Ectodermal cell (in vitro differentiated cells): ENCODE data around the gene GTF2I.
"Not testable (repeated sequence)": the region's sequence is repeated elsewhere in the genome, so short reads cannot be mapped to it uniquely, and the experiment has no call there.

Experiments
- H3K27ac ChIP-seq: 2 replicates; pipeline ENCODE4 v1.7.0; 2013; ENCODE audit warnings: mild to moderate bottlenecking, low read depth, low read length; ENCODE audit not compliant: insufficient read depth, poor library complexity, severe bottlenecking
- H3K27me3 ChIP-seq: 2 replicates; pipeline ENCODE4 v1.7.0; 2013; ENCODE audit warnings: mild to moderate bottlenecking, low read length; ENCODE audit not compliant: insufficient read depth, control insufficient read depth, poor library complexity, severe bottlenecking
- H3K36me3 ChIP-seq: one replicate; pipeline ENCODE4 v1.7.0; 2013; ENCODE audit warnings: low read length; ENCODE audit not compliant: control insufficient read depth, insufficient read depth
- H3K4me1 ChIP-seq: one replicate; pipeline ENCODE4 v1.7.0; 2013; ENCODE audit warnings: low read length; ENCODE audit not compliant: control insufficient read depth, insufficient read depth
- H3K4me3 ChIP-seq: 2 replicates; pipeline ENCODE4 v1.7.0; 2013; ENCODE audit warnings: low read depth, low read length, control low read depth; ENCODE audit not compliant: insufficient read depth
- H3K9me3 ChIP-seq: 2 replicates; pipeline ENCODE4 v1.7.0; 2013; ENCODE audit warnings: mild to moderate bottlenecking, low read length, moderate library complexity; ENCODE audit not compliant: control insufficient read depth
- WGBS, 2 experiments: methylation state at CpG; one replicate each; pipeline ENCODE4 v1.1.7; 2013; ENCODE audit warnings: missing lambda C conversion rate in 2 of 2; 5-methylcytosine and 5-hydroxymethylcytosine counted together

The GTF2I gene

GRCh38 chr7:74773760-74774750 lies 116.5 kb downstream of the GTF2I start, which contains the start of gene NCF1:
TSS of gene NCF1 (plus strand) at chr7:74774011. CDS start at chr7:74774032, 21 bp downstream.
- WGBS, 2 experiments: no CpG with 5 or more reads among the region's 21 CpGs
- not testable (repeated sequence) for H3K27ac ChIP-seq, H3K27me3 ChIP-seq, H3K4me1 ChIP-seq, H3K36me3 ChIP-seq, H3K9me3 ChIP-seq, H3K4me3 ChIP-seq

- H3K4me1 ChIP-seq, H3K36me3 ChIP-seq, H3K4me3 ChIP-seq, H3K9me3 ChIP-seq, H3K27ac ChIP-seq, H3K27me3 ChIP-seq: not testable (repeated sequence)
- no CpG with 5 or more reads among the region's 6 CpGs for WGBS, 2 experiments
These were observed 117.6 kb downstream of the GTF2I start for GRCh38 chr7:74775111-74775510.

GRCh38 chr7:74779053-74779452 lies 121.5 kb downstream of the GTF2I start:
- not testable (repeated sequence) for H3K4me1 ChIP-seq, H3K9me3 ChIP-seq, H3K4me3 ChIP-seq, H3K27me3 ChIP-seq, H3K36me3 ChIP-seq, H3K27ac ChIP-seq
- 86 to 100% methylated on average over 4 to 10 of the region's 17 CpGs for WGBS, 2 experiments

GRCh38 chr7:74781746-74782145 lies 124.2 kb downstream of the GTF2I start:
- H3K9me3 ChIP-seq, H3K4me1 ChIP-seq, H3K4me3 ChIP-seq, H3K36me3 ChIP-seq, H3K27ac ChIP-seq, H3K27me3 ChIP-seq: not testable (repeated sequence)
- 84 to 91% methylated on average over 4 of the region's 6 CpGs for WGBS, 2 experiments

- not testable (repeated sequence) for H3K4me1 ChIP-seq, H3K27ac ChIP-seq, H3K27me3 ChIP-seq, H3K36me3 ChIP-seq, H3K4me3 ChIP-seq, H3K9me3 ChIP-seq
- 84 to 87% methylated on average over 4 of the region's 5 CpGs for WGBS, 2 experiments
These were observed 126.1 kb downstream of the GTF2I start for GRCh38 chr7:74783595-74783994.

- H3K27ac ChIP-seq, H3K36me3 ChIP-seq, H3K9me3 ChIP-seq, H3K4me1 ChIP-seq, H3K27me3 ChIP-seq: not testable (repeated sequence)
- WGBS, 2 experiments: 0 to 1% methylated on average over 22 to 23 of the region's 82 CpGs
- peak overlapping the region; percentile 18 for H3K4me3 ChIP-seq
These were observed 131.0 kb downstream of the GTF2I start for GRCh38 chr7:74788369-74789150.

GRCh38 chr7:74789200-74789736 lies 131.8 kb downstream of the GTF2I start:
- H3K4me1 ChIP-seq, H3K27ac ChIP-seq, H3K36me3 ChIP-seq, H3K27me3 ChIP-seq, H3K4me3 ChIP-seq, H3K9me3 ChIP-seq: not testable (repeated sequence)
- WGBS, 2 experiments: no CpG with 5 or more reads among the region's 24 CpGs

GRCh38 chr7:74797848-74798622 lies 140.5 kb downstream of the GTF2I start:
- H3K9me3 ChIP-seq, H3K27ac ChIP-seq, H3K4me1 ChIP-seq, H3K36me3 ChIP-seq, H3K4me3 ChIP-seq, H3K27me3 ChIP-seq: not testable (repeated sequence)
- WGBS, 2 experiments: 89 to 93% methylated on average over 7 to 12 of the region's 27 CpGs

GRCh38 chr7:74798644-74799043 lies 141.1 kb downstream of the GTF2I start:
- H3K4me3 ChIP-seq, H3K27ac ChIP-seq, H3K27me3 ChIP-seq, H3K4me1 ChIP-seq, H3K9me3 ChIP-seq, H3K36me3 ChIP-seq: not testable (repeated sequence)
- 96% methylated on average over 2 of the region's 4 CpGs; no CpG with 5 or more reads in 1 of the 2 experiments for WGBS, 2 experiments
